ENCODE results near the gene ATP1A1.

DNA sequence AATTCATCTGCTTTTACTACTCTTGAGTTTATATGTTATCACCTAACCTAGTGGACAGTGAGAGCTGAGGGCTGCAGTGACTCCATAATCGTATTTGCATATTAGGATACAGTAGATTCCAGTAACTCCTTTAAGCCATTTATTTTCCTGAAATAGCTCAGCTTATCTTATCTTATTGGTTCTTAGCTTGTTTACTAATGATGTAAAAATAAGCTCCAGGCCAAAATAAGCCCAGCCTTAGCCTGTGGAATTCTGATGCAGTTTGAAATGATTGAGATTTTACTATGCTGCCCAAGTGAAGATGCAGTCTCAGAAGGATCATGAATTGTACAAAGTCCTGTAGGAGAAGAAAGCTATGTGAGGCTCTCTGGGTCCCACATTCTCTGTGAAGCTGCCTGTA, 18.1 kb downstream of the ATP1A1 start:
- TF ChIP-seq POLR2AphosphoS5 (IDR thresholded peaks at IDR 0.05), result no peak
- TF ChIP-seq, protein P1, sequence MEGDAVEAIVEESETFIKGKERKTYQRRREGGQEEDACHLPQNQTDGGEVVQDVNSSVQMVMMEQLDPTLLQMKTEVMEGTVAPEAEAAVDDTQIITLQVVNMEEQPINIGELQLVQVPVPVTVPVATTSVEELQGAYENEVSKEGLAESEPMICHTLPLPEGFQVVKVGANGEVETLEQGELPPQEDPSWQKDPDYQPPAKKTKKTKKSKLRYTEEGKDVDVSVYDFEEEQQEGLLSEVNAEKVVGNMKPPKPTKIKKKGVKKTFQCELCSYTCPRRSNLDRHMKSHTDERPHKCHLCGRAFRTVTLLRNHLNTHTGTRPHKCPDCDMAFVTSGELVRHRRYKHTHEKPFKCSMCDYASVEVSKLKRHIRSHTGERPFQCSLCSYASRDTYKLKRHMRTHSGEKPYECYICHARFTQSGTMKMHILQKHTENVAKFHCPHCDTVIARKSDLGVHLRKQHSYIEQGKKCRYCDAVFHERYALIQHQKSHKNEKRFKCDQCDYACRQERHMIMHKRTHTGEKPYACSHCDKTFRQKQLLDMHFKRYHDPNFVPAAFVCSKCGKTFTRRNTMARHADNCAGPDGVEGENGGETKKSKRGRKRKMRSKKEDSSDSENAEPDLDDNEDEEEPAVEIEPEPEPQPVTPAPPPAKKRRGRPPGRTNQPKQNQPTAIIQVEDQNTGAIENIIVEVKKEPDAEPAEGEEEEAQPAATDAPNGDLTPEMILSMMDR (IDR thresholded peaks at IDR 0.05), result no peak
- TF ChIP-seq EP300 (IDR thresholded peaks at IDR 0.05; ENCODE audit: low read depth), result no peak
